Suprapubic skin (tissue), 4 donors: ENCODE data around the gene TRIO.

Experiments used
- EP300 ChIP-seq: sonication (generic); formaldehyde crosslinking; IDR thresholded peaks from one replicate; pipeline ENCODE4 v1.6.1; 2017; ENCODE audit warnings: antibody characterized with exemption
- POLR2A ChIP-seq, 2 donors: fragments of 450-650 bp; IDR thresholded peaks; one replicate each; pipeline ENCODE4 v1.6.1; 2017; ENCODE audit warnings: antibody characterized with exemption in 2 of 2, mild to moderate bottlenecking in 2 of 2, moderate library complexity in 2 of 2
- POLR2AphosphoS5 ChIP-seq, 3 donors: sonication (generic); formaldehyde crosslinking; IDR thresholded peaks; one replicate each; pipeline ENCODE4 v1.6.1; 2017; ENCODE audit warnings: antibody characterized with exemption in 3 of 3
- TF ChIP-seq, protein P1 (sequence below), 2 donors: fragments of 200-600 bp in 1 of 2; fragments of 450-650 bp in 1 of 2; sonication (generic) in 1 of 2; IDR thresholded peaks; one replicate each; pipeline ENCODE4 v1.5.1; 2016 to 2019; ENCODE audit warnings: antibody characterized with exemption in 2 of 2, mild to moderate bottlenecking in 1 of 2, moderate library complexity in 1 of 2

DNA sequence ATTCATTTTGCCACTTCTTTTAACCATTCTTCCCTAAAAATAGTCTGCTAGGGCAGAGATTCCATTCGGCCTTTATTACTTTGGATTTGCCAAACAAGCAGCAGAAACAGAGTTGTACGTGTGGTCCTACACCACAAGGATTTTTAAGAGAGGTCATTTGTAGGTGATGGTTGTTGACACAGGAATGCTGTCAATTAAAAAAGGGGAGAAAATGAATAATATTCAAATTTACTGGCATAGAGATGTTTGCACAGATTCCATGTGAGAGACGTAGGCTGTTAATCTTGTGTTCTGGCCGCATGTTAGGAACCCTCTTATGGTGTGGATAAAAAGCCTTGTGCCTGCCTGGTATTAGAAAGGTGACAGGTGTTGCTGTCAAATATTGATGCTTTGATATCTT, 34.9 kb downstream of the TRIO start:
- TF ChIP-seq POLR2A (IDR thresholded peaks at IDR 0.05): no peak
- TF ChIP-seq, protein P1, sequence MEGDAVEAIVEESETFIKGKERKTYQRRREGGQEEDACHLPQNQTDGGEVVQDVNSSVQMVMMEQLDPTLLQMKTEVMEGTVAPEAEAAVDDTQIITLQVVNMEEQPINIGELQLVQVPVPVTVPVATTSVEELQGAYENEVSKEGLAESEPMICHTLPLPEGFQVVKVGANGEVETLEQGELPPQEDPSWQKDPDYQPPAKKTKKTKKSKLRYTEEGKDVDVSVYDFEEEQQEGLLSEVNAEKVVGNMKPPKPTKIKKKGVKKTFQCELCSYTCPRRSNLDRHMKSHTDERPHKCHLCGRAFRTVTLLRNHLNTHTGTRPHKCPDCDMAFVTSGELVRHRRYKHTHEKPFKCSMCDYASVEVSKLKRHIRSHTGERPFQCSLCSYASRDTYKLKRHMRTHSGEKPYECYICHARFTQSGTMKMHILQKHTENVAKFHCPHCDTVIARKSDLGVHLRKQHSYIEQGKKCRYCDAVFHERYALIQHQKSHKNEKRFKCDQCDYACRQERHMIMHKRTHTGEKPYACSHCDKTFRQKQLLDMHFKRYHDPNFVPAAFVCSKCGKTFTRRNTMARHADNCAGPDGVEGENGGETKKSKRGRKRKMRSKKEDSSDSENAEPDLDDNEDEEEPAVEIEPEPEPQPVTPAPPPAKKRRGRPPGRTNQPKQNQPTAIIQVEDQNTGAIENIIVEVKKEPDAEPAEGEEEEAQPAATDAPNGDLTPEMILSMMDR (IDR thresholded peaks at IDR 0.05): no peak
- TF ChIP-seq POLR2AphosphoS5 (IDR thresholded peaks at IDR 0.05): no peak
- TF ChIP-seq EP300: no peak
